Measurements from ENCODE around the gene APOC4. TPM values are rescaled to one million over a fixed set of nuclear protein-coding genes. Genes with fewer than 3 reads are reported as not detected.

APOC4 gene
- total RNA-seq, 4 donors from 2014 or later = not detected

DNA sequence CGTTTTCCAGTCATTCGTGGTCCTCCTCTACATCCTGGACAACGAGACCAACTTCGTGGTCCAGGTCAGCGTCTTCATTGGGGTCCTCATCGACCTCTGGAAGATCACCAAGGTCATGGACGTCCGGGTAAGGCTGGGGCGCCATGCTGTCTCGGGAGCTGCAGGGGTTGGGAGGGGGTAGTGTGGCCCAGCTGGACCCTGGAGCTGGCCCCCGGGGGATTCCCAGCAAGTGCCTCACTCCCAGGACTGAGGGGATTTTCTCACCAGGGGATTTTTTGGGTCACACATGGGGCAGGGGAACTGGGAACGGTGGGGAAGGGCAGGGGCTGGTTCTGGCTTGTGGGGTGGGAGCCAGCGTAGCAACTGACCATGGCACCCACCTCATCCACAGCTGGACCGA lies 48.4 kb downstream of the APOC4 start:
- no peak for DNase-seq
- Histone ChIP-seq H3K27ac (peak overlapping the region in 1 of 4 donors; percentile 25), H3K4me3 (no peak overlapping the region), H3K9me3 (no peaks in the 10 kb centered on the region), H3K36me3 (peaks cover 0 to 73% (median 0%) of the 10 kb centered on the region in 3 donors), H3K4me1 (no peaks in the 10 kb centered on the region), H3K27me3 (no peaks in the 10 kb centered on the region)
- TF ChIP-seq POLR2A (IDR thresholded peaks at IDR 0.05) = no peak
- TF ChIP-seq, protein P1, sequence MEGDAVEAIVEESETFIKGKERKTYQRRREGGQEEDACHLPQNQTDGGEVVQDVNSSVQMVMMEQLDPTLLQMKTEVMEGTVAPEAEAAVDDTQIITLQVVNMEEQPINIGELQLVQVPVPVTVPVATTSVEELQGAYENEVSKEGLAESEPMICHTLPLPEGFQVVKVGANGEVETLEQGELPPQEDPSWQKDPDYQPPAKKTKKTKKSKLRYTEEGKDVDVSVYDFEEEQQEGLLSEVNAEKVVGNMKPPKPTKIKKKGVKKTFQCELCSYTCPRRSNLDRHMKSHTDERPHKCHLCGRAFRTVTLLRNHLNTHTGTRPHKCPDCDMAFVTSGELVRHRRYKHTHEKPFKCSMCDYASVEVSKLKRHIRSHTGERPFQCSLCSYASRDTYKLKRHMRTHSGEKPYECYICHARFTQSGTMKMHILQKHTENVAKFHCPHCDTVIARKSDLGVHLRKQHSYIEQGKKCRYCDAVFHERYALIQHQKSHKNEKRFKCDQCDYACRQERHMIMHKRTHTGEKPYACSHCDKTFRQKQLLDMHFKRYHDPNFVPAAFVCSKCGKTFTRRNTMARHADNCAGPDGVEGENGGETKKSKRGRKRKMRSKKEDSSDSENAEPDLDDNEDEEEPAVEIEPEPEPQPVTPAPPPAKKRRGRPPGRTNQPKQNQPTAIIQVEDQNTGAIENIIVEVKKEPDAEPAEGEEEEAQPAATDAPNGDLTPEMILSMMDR (IDR thresholded peaks at IDR 0.05) = no peak

DNA sequence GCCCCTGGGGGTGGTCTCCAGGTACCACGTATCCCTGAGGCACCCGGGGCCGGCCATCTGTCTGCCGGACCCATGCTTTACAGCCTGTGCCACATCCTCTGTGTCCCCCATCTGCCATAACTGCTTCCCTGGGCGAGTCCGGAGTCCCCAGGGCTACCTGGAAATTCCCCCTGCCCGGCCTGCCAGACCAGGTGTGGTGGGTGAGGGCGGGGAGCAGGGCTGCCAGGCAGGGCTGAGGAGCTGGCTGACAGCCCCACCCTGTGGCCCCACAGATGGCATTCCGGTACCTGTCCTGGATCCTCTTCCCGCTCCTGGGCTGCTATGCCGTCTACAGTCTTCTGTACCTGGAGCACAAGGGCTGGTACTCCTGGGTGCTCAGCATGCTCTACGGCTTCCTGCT lies 48.9 kb downstream of the APOC4 start:
- Histone ChIP-seq H3K36me3 (peaks cover 0 to 68% (median 0%) of the 10 kb centered on the region in 3 donors), H3K4me1 (no peaks in the 10 kb centered on the region), H3K27me3 (no peaks in the 10 kb centered on the region), H3K9me3 (no peaks in the 10 kb centered on the region), H3K27ac (peak overlapping the region in 1 of 4 donors; percentile 25), H3K4me3 (no peak overlapping the region)
- TF ChIP-seq, protein P1 (IDR thresholded peaks at IDR 0.05) = no peak
- TF ChIP-seq POLR2A (IDR thresholded peaks at IDR 0.05) = no peak
- peak in 1 of 3 donors; percentile 63 for DNase-seq

GRCh38 chr19:44992336-44993163 lies 50.5 kb downstream of the APOC4 start:
- no peak for TF ChIP-seq POLR2A (IDR thresholded peaks at IDR 0.05)
- TF ChIP-seq, protein P1 (IDR thresholded peaks at IDR 0.05) = no peak
- Histone ChIP-seq H3K4me3 (no peak overlapping the region), H3K9me3 (no peaks in the 10 kb centered on the region), H3K27ac (no peak overlapping the region), H3K36me3 (peaks cover 0 to 53% (median 0%) of the 10 kb centered on the region in 3 donors), H3K27me3 (no peaks in the 10 kb centered on the region), H3K4me1 (no peaks in the 10 kb centered on the region)
- DNase-seq = no peak

- Histone ChIP-seq H3K4me3 (no peak overlapping the region), H3K4me1 (no peaks in the 10 kb centered on the region), H3K27ac (no peak overlapping the region), H3K9me3 (no peaks in the 10 kb centered on the region), H3K27me3 (no peaks in the 10 kb centered on the region), H3K36me3 (peaks cover 0 to 43% (median 0%) of the 10 kb centered on the region in 3 donors)
- no peak for DNase-seq
- TF ChIP-seq, protein P1 (IDR thresholded peaks at IDR 0.05) = no peak
- TF ChIP-seq POLR2A (IDR thresholded peaks at IDR 0.05) = no peak
These were observed 51.5 kb downstream of the APOC4 start for GRCh38 chr19:44993526-44993925.

- no peak overlapping the region for H3K27ac ChIP-seq
- no peak for DNase-seq
- no peak overlapping the region for H3K4me3 ChIP-seq
- no peaks in the 10 kb centered on the region for H3K9me3 ChIP-seq
- H3K27me3 ChIP-seq = no peaks in the 10 kb centered on the region
- TF ChIP-seq POLR2A (IDR thresholded peaks at IDR 0.05) = no peak
- TF ChIP-seq, protein P1 (IDR thresholded peaks at IDR 0.05) = no peak
- peaks cover 0 to 41% (median 0%) of the 10 kb centered on the region in 3 donors for H3K36me3 ChIP-seq
- H3K4me1 ChIP-seq = no peaks in the 10 kb centered on the region
These were observed 52.0 kb downstream of the APOC4 start for GRCh38 chr19:44993926-44994537.

Other genes starting within 250 kb of the APOC4 start
- not detected for gene CEACAM16, start 243.1 kb upstream of the APOC4 start, total RNA-seq
- gene BCL3, start 193.5 kb upstream of the APOC4 start, total RNA-seq = 100 to 1,000 TPM in 3 of 4 donors, 10 to 100 TPM in 1; 45.4 to 136 (median 119) TPM
- gene CBLC, start 164.3 kb upstream of the APOC4 start, total RNA-seq = 100 to 1,000 TPM in 3 of 4 donors, 10 to 100 TPM in 1; 84.2 to 197 (median 132) TPM
- gene BCAM, start 133.1 kb upstream of the APOC4 start, total RNA-seq = 10 to 100 TPM; 32.2 to 40.2 (median 37.1) TPM
- gene NECTIN2, start 95.9 kb upstream of the APOC4 start, total RNA-seq = 100 to 1,000 TPM in 3 of 4 donors, 10 to 100 TPM in 1; 25.6 to 171 (median 122) TPM
- 10 to 100 TPM; 32.6 to 45.7 (median 37.5) TPM for gene TOMM40, start 51.0 kb upstream of the APOC4 start, total RNA-seq
- 100 to 1,000 TPM in 1 of 4 donors, 10 to 100 TPM in 3; 24.2 to 203 (median 51.6) TPM for gene APOE, start 36.4 kb upstream of the APOC4 start, total RNA-seq
- gene APOC1, start 27.6 kb upstream of the APOC4 start, total RNA-seq = 100 to 1,000 TPM in 1 of 4 donors, 10 to 100 TPM in 1, 1 to 10 TPM in 1, not detected in 1; 3.9 to 107 (median 14.2) TPM
- 10 to 100 TPM in 2 of 4 donors, 1 to 10 TPM in 2; 4.5 to 13.8 (median 9.5) TPM for gene APOC2, start 3.8 kb downstream of the APOC4 start, total RNA-seq
- 100 to 1,000 TPM in 3 of 4 donors, 10 to 100 TPM in 1; 95.7 to 156 (median 125) TPM for gene CLPTM1, start 13.1 kb downstream of the APOC4 start, total RNA-seq
- 10 to 100 TPM; 13.3 to 49.8 (median 20.4) TPM for gene RELB, start 59.2 kb downstream of the APOC4 start, total RNA-seq
- 100 to 1,000 TPM in 3 of 4 donors, 10 to 100 TPM in 1; 94.2 to 310 (median 147) TPM for gene CLASRP, start 96.8 kb downstream of the APOC4 start, total RNA-seq
- 1 to 10 TPM in 3 of 4 donors, not detected in 1; 2.1 to 5.5 (median 5.4) TPM for gene ZNF296, start 134.2 kb downstream of the APOC4 start, total RNA-seq
- 10 to 100 TPM in 3 of 4 donors, not detected in 1; 28.7 to 34.2 (median 29.6) TPM for gene GEMIN7, start 137.0 kb downstream of the APOC4 start, total RNA-seq
- 10 to 100 TPM; 41.8 to 75.1 (median 54.2) TPM for gene PPP1R37, start 150.9 kb downstream of the APOC4 start, total RNA-seq
- gene NKPD1, start 218.7 kb downstream of the APOC4 start, total RNA-seq = under 1 TPM in 2 of 4 donors, not detected in 2; 0.35 to 0.40 TPM
- gene TRAPPC6A, start 236.0 kb downstream of the APOC4 start, total RNA-seq = 10 to 100 TPM; 11.4 to 58.6 (median 21.6) TPM
- 10 to 100 TPM in 2 of 4 donors, 1 to 10 TPM in 2; 6.6 to 18.0 (median 10.3) TPM for gene BLOC1S3, start 236.5 kb downstream of the APOC4 start, total RNA-seq